ENCODE measurements around the gene SDK2.

- TF ChIP-seq, protein P1, sequence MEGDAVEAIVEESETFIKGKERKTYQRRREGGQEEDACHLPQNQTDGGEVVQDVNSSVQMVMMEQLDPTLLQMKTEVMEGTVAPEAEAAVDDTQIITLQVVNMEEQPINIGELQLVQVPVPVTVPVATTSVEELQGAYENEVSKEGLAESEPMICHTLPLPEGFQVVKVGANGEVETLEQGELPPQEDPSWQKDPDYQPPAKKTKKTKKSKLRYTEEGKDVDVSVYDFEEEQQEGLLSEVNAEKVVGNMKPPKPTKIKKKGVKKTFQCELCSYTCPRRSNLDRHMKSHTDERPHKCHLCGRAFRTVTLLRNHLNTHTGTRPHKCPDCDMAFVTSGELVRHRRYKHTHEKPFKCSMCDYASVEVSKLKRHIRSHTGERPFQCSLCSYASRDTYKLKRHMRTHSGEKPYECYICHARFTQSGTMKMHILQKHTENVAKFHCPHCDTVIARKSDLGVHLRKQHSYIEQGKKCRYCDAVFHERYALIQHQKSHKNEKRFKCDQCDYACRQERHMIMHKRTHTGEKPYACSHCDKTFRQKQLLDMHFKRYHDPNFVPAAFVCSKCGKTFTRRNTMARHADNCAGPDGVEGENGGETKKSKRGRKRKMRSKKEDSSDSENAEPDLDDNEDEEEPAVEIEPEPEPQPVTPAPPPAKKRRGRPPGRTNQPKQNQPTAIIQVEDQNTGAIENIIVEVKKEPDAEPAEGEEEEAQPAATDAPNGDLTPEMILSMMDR (conservative IDR thresholded peaks at IDR 0.05; ENCODE audit: low read depth, low read length), result no peak
- TF ChIP-seq EZH2 (IDR thresholded peaks at IDR 0.05; ENCODE audit: borderline replicate concordance, low read depth, low read length, poor library complexity, severe bottlenecking), result no peak
Observed at GRCh38 chr17:73308017-73308823, 336.0 kb downstream of the SDK2 start.
